Ovary (tissue), 3 donors: Measurements from ENCODE around the gene TRMT61A.

Experiments used
- CTCF ChIP-seq, 3 donors: fragments of 450-650 bp in 2 of 3; fragments of 200-600 bp in 1 of 3; IDR thresholded peaks; one replicate each; pipeline versions ENCODE4 v1.5.1 to v1.8.0; 2016 to 2022; ENCODE audit warnings: antibody characterized with exemption in 3 of 3, mild to moderate bottlenecking in 1 of 3
- POLR2A ChIP-seq: fragments of 450-650 bp; IDR thresholded peaks from one replicate; pipeline ENCODE4 v1.6.1; 2017; ENCODE audit warnings: antibody characterized with exemption, mild to moderate bottlenecking, moderate library complexity
- donor health status: DM: no; HTN: no; CAD: no.

GRCh38 chr14:103501921-103502669, 26.9 kb upstream of the TRMT61A start:
- no peak for TF ChIP-seq POLR2A
- TF ChIP-seq CTCF (IDR thresholded peaks at IDR 0.05), result no peak
